Activated gamma-delta T cell (primary cell): ENCODE measurements around the gene GAGE1.
"Not testable (repeated sequence)": the region's sequence is repeated elsewhere in the genome, so short reads cannot be mapped to it uniquely, and the experiment has no call there.

Source experiments
- DNase-seq: peaks from one replicate; lab custom pipeline; 2025; lab: John Stamatoyannopoulos, UW
- total RNA-seq, 2 donors: gene quantifications; one replicate each; lab custom pipeline; 2026; lab: John Stamatoyannopoulos, UW

GAGE1 gene, protein sequence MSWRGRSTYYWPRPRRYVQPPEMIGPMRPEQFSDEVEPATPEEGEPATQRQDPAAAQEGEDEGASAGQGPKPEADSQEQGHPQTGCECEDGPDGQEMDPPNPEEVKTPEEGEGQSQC
- 0 reads per million in 2 donors for total RNA-seq

DNA sequence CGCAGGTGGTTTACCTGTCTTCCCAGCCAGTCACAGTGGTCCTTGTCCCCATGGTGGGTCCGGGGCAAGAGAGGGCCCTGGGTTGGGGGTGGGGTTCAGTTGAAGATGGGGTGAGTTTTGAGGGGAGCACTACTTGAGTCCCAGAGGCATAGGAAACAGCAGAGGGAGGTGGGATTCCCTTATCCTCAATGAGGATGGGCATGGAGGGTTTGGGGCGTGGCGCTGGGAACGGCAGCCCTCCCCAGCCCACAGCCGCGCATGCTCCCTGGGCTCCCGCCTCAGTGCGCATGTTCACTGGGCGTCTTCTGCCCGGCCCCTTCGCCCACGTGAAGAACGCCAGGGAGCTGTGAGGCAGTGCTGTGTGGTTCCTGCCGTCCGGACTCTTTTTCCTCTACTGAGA is at the start of gene GAGE1:
TSS of gene GAGE1 (plus strand) at position 301 of the 400 bp plus-strand sequence. CDS start 1,155 bp downstream, outside the sequence.
- not testable (repeated sequence) for DNase-seq

DNA sequence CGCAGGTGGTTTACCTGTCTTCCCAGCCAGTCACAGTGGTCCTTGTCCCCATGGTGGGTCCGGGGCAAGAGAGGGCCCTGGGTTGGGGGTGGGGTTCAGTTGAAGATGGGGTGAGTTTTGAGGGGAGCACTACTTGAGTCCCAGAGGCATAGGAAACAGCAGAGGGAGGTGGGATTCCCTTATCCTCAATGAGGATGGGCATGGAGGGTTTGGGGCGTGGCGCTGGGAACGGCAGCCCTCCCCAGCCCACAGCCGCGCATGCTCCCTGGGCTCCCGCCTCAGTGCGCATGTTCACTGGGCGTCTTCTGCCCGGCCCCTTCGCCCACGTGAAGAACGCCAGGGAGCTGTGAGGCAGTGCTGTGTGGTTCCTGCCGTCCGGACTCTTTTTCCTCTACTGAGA is 47.8 kb upstream of the GAGE1 start, which contains the start of gene GAGE12E:
TSS of gene GAGE12E (plus strand) at position 301 of the 400 bp plus-strand sequence. CDS start 1,155 bp downstream, outside the sequence.
- not testable (repeated sequence) for DNase-seq

DNA sequence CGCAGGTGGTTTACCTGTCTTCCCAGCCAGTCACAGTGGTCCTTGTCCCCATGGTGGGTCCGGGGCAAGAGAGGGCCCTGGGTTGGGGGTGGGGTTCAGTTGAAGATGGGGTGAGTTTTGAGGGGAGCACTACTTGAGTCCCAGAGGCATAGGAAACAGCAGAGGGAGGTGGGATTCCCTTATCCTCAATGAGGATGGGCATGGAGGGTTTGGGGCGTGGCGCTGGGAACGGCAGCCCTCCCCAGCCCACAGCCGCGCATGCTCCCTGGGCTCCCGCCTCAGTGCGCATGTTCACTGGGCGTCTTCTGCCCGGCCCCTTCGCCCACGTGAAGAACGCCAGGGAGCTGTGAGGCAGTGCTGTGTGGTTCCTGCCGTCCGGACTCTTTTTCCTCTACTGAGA is 38.3 kb upstream of the GAGE1 start, which contains the start of gene GAGE12F:
TSS of gene GAGE12F (plus strand) at position 301 of the 400 bp plus-strand sequence. CDS start 1,155 bp downstream, outside the sequence.
- DNase-seq = not testable (repeated sequence)

DNA sequence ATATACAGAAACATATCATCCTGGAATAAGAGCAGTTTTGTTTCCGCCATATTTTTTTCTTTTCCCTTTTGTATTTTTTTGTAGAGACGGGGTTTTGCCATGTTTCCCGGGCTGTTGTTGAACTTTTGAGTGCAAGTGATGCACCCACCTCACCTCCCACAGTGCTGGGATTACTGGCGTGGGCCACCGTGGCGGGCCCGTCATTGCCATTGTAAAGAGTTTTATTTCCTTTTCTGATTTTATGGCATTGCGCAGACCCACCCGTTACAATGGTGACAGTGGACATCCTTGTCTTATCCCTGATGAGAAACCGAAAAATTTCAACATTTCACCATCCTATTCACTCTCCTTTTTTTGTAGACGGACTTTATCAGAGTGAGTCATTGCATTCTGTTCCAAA is 30.1 kb upstream of the GAGE1 start:
- not testable (repeated sequence) for DNase-seq

DNA sequence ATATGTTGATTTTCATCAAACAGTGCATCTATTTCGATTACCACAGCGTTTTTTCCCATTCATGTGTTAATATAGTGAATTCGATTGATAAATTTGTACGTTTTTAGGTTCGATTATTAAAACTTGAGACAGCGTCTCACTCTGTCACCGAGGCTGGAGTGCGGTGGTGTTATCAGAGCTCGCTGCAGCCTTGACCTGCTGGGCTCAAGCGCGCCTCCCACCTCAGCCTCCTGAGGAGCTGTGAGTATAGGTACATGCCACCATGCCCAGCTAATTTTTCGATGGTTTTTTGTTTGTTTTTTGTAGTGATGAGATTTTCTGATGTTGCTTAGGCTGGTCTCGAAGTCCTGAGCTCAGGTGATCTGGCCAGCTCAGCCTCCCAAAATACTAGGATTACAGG is 29.7 kb upstream of the GAGE1 start:
- not testable (repeated sequence) for DNase-seq

DNA sequence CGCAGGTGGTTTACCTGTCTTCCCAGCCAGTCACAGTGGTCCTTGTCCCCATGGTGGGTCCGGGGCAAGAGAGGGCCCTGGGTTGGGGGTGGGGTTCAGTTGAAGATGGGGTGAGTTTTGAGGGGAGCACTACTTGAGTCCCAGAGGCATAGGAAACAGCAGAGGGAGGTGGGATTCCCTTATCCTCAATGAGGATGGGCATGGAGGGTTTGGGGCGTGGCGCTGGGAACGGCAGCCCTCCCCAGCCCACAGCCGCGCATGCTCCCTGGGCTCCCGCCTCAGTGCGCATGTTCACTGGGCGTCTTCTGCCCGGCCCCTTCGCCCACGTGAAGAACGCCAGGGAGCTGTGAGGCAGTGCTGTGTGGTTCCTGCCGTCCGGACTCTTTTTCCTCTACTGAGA is 28.7 kb upstream of the GAGE1 start, which contains the start of gene GAGE12G:
TSS of gene GAGE12G (plus strand) at position 301 of the 400 bp plus-strand sequence. CDS start 1,155 bp downstream, outside the sequence.
- DNase-seq = not testable (repeated sequence)

DNA sequence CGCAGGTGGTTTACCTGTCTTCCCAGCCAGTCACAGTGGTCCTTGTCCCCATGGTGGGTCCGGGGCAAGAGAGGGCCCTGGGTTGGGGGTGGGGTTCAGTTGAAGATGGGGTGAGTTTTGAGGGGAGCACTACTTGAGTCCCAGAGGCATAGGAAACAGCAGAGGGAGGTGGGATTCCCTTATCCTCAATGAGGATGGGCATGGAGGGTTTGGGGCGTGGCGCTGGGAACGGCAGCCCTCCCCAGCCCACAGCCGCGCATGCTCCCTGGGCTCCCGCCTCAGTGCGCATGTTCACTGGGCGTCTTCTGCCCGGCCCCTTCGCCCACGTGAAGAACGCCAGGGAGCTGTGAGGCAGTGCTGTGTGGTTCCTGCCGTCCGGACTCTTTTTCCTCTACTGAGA is 19.2 kb upstream of the GAGE1 start, which contains the start of gene GAGE12H:
TSS of gene GAGE12H (plus strand) at position 301 of the 400 bp plus-strand sequence. CDS start 1,155 bp downstream, outside the sequence.
- not testable (repeated sequence) for DNase-seq

DNA sequence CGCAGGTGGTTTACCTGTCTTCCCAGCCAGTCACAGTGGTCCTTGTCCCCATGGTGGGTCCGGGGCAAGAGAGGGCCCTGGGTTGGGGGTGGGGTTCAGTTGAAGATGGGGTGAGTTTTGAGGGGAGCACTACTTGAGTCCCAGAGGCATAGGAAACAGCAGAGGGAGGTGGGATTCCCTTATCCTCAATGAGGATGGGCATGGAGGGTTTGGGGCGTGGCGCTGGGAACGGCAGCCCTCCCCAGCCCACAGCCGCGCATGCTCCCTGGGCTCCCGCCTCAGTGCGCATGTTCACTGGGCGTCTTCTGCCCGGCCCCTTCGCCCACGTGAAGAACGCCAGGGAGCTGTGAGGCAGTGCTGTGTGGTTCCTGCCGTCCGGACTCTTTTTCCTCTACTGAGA is 9.6 kb upstream of the GAGE1 start, which contains the start of gene GAGE2A:
TSS of gene GAGE2A (plus strand) at position 301 of the 400 bp plus-strand sequence. CDS start 1,155 bp downstream, outside the sequence.
- DNase-seq = not testable (repeated sequence)

DNA sequence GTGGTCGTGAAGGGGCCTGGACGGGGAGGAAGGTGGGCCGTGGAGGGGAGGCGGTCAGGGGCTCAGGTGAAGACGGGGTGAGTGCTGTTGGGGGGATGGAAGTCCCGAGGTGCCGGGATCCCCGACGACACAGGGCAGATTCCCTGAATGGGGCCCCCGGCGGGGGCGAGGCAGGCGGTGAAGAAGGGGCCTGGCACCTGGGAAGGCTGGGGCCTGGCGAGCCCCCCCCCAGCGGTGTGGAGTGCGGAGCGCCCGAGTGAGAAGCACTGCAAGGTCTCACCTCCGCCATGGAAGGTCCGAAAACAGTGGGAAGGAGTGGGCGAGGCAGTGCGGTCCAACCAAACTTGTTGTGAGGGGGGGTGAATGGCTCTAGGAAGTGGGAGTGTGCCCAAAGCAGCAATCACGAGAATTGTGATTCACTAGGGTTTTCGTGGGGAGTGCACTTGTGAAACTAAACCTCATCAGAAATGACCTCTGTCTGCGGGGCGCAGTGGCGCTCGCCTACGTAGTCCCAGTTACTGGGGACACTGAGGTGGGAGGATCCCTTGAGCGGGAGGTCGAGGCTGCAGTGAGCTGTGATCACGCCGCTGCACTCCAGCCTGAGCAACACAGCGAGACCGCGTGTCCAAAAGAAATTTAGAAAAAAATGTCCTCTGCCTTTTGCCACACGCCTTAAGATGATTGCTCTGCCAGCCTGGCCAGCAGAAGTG is 8.9 kb upstream of the GAGE1 start:
- not testable (repeated sequence) for DNase-seq

DNA sequence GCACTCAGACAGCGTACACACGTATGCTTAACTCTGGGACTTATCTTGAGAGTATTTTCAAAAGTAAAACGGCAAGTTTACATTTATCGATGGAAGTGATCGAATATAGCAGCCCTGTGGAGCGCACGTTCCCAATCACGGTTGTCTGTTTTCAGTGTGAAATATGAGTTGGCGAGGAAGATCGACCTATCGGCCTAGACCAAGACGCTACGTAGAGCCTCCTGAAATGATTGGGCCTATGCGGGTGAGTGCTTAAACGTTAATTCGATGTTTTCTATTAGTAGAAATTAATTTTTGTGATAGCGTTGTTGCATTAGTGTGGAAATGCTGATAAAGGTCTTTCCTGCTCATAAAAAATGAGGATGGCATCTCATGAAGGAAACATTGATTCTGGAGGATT is 8.3 kb upstream of the GAGE1 start:
- DNase-seq = not testable (repeated sequence)

DNA sequence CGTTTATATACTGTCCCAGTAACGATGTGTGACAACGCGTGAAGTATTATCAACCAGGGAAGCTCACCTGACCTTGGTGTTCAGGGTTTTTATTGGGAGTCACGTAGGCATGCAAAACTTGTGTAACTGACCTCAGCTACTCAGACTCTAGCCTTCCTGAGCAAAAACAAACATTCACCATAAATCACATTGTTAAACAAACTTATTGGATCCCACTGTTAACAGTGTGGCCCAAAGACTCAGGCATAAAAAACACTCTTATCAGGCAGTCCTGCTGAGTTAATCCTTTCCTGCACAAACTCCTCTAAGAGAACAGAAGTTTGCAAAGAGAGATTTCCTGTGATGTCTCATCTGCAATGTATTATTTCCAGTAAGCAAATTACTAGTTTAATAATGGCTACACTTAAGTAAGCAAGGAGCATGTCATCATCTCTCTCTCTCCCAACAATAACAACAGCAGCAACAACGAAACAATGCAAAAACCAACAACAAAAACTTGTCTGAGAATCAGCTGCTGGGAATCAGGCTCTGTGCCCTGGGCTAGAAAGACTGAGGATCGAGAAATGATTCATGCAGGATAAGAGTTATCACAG is 12.0 kb downstream of the GAGE1 start:
- no peak for DNase-seq

DNA sequence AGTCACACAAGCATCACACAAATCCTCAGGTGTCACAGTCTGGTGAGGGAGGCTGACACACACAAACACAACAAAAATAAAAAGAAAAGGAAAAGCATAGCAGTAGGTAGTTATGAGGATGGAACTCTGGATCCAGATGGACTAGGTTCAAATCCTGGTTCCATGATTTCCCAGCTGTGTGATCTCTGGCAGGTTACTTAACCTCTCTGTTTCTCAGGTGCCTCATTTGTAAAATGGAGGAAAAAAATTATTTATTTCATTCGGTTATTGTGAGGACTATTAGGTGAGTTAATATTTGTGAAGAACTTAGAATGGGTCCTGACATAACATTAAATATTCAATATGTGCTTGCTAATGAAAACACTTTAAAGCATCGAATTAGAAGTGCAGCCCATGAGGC is 19.8 kb downstream of the GAGE1 start:
- DNase-seq = no peak

DNA sequence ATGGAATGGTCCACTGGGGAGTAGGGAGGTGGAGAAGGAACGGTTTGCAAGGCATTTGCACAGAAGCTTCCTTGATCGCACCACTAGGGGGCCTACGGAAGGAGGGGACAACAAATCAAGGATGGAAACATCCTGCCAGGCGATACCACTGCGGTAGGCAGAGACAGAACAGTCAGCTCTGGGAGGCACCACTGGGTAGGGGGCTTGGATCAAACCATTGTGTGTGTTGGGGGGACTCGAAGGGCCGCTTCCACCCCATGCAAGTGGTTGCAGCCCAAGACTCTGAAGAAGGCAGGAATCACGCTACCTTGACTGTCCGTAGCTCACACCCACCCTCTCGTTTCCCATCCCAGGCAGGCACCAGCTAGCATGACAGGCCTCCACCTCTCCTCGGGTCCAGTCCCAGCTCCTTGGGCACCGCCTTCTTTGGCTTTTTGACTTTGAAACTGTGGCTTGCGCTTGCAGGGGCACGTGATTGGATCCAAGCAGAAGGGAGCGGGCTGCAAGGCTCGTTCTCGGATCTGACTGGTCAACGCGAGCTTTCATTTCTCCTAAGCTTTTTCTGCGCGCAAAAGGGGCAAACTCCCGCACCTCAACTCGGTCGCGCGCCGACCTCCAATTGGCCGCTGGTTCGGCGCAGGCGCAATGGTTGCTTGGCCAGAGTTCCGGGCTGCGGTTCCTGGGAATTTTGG is 28.4 kb downstream of the GAGE1 start:
- DNase-seq = no peak

DNA sequence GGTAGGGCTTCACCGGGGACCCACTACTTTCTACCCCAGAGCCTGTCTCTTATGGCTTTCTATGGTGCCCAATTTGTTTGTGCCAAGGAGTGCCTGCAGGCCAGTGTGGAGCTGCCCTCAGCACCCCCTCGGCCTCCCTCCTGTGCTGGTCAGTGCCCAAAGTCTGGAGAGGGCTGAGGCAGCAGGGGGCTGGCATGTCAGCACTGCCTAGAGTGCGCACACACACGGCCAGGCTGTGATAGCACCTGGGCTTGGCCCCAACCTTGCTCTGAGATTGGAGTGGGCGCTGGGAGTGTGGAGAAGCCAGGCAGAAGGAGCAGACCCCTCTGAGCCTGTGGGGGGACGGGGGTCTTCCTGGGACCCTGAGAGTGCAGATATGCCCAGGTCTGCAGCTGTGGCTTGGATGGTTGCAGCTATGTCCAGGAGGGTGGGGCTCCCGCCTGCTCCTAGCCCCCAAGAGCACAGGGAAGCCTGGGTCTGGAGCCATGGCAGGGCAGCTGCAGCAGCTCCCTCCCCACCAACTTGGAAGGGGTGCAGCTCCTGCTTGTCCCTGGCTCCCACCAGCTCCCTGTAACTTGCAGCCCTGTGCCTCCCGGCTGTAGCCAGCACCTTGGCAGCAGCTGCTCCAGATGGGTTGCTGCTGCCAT is 46.3 kb downstream of the GAGE1 start:
- DNase-seq = no peak

DNA sequence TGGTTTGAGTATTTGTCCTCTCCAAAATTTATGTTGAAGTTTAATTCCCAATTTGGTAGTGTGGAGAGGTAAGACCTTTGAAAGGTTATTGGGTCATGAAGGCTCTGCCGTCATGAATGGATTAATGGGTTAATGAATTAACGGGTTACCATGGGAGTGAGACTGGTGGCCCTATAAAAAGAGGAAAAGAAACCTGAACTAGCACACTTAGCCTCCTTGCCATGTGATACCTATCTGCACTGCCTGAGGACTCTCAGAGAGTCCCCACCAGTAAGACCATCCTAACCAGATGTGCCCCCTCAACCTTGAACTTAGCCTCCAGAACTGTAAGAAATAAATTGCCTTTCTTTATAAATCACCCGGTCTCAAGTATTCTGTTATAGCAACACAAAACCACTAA is 57.7 kb downstream of the GAGE1 start:
- no peak for DNase-seq
